Aortic smooth muscle cell (primary cell): ENCODE measurements around the gene TMPRSS13. TPM values are rescaled to one million over a fixed set of nuclear protein-coding genes. Genes with fewer than 3 reads are reported as not detected.

Source experiments
- total RNA-seq: library from RNA; depleted of rRNA; stranded (reverse); fragments of >200 nt; gene quantifications from 2 replicates; pipeline ENCODE4 v1.2.3, GENCODE V29; 2014

TMPRSS13 gene
- not detected in 2 replicates for total RNA-seq

GRCh38 chr11:117929142-117929915 is at the start of gene TMPRSS13:
Gene TMPRSS13, minus strand, starts transcription at chr11:117929402. Its CDS starts 95 bp downstream, at chr11:117929307.

GRCh38 chr11:117876341-117877119 is 52.7 kb downstream of the TMPRSS13 start, which contains the start of gene FXYD6:
Gene FXYD6, minus strand, starts transcription at chr11:117876658. Its CDS starts 33,882 bp downstream, at chr11:117842776.

Other genes with a start within 250 kb of the TMPRSS13 start
- not detected in 2 replicates for gene DSCAML1, start 132.2 kb downstream of the TMPRSS13 start, total RNA-seq
- not detected in 2 replicates for gene FXYD2, start 104.7 kb downstream of the TMPRSS13 start, total RNA-seq
- 0.19 TPM in 1 of 2 replicates, not detected in the other for gene FXYD6, start 52.7 kb downstream of the TMPRSS13 start, total RNA-seq
- gene IL10RA, start 57.0 kb upstream of the TMPRSS13 start, total RNA-seq = not detected in 2 replicates
- under 0.01 TPM in 1 of 2 replicates, not detected in the other for gene TMPRSS4, start 147.7 kb upstream of the TMPRSS13 start, total RNA-seq
- gene SMIM35, start 157.6 kb upstream of the TMPRSS13 start, total RNA-seq = not detected in 2 replicates
- gene SCN4B, start 223.4 kb upstream of the TMPRSS13 start, total RNA-seq = not detected in 2 replicates
- gene SCN2B, start 247.2 kb upstream of the TMPRSS13 start, total RNA-seq = not detected in 2 replicates